H1 (cell line): Measurements from ENCODE around the gene GABRA6. TPM values are rescaled to one million over a fixed set of nuclear protein-coding genes. Genes with fewer than 3 reads are reported as not detected.

Source experiments
- CTCF ChIA-PET: fragments of 300-600 bp; sonication (Branson Sonifier 250); formaldehyde crosslinking; loops from one replicate; lab custom pipeline; 2021; ENCODE audit not compliant: partially characterized antibody; lab: Charles Lee
- POLR2A ChIA-PET: fragments of 300-600 bp; sonication (Branson Sonifier 250); formaldehyde crosslinking; loops from one replicate; lab custom pipeline; 2021; ENCODE audit warnings: inconsistent platforms; ENCODE audit not compliant: partially characterized antibody; lab: Charles Lee
- DNase-seq, 2 experiments: peaks; one replicate each; pipeline versions ENCODE4 v3.0.0 to v3.0.0-alpha.2; 2010 to 2022; ENCODE audit warnings: low spot score in 2 of 2, low read depth in 1 of 2, mixed read lengths in 1 of 2
- FAIRE-seq: peaks from 2 replicates; lab custom pipeline; 2011; peaks lifted over from hg19 to GRCh38; lab: Jason Lieb, UNC
- H2AFZ ChIP-seq: 2 replicates; pipeline ENCODE4 v1.8.1; 2012; ENCODE audit warnings: low read length, inconsistent platforms
- H2AK5ac ChIP-seq: 2 replicates; pipeline ENCODE4 v1.6.1; 2013; ENCODE audit warnings: low read depth, low read length
- H2BK120ac ChIP-seq: replicated peaks from 2 replicates; pipeline ENCODE3; 2013; ENCODE audit warnings: low read depth, low read length, inconsistent platforms
- H2BK12ac ChIP-seq: 2 replicates; pipeline ENCODE4 v1.6.1; 2013; ENCODE audit warnings: low read depth, low read length
- H2BK15ac ChIP-seq: 2 replicates; pipeline ENCODE4 v1.6.1; 2013; ENCODE audit warnings: low read length
- H2BK20ac ChIP-seq: 2 replicates; pipeline ENCODE4 v1.6.1; 2013; ENCODE audit warnings: low read length
- H2BK5ac ChIP-seq: 2 replicates; pipeline ENCODE4 v1.6.1; 2013; ENCODE audit warnings: low read depth, low read length
- H3K14ac ChIP-seq: 2 replicates; pipeline ENCODE4 v1.6.1; 2013; ENCODE audit warnings: inconsistent platforms; ENCODE audit not compliant: insufficient read length
- H3K18ac ChIP-seq: 2 replicates; pipeline ENCODE4 v1.6.1; 2013; ENCODE audit warnings: low read length; ENCODE audit errors: extremely low read depth
- H3K23ac ChIP-seq: 2 replicates; pipeline ENCODE4 v1.6.1; 2013; ENCODE audit warnings: inconsistent platforms; ENCODE audit not compliant: insufficient read length
- H3K23me2 ChIP-seq: 2 replicates; pipeline ENCODE4 v1.6.1; 2013; ENCODE audit warnings: low read depth, low read length
- H3K27ac ChIP-seq: 2 replicates; pipeline ENCODE4 v1.6.1; 2011; ENCODE audit warnings: low read depth, low read length, inconsistent platforms
- H3K27me3 ChIP-seq, 4 experiments: replicated peaks in 1 of 4; 1 replicate in 1 of 4; 2 replicates in 3 of 4; pipeline versions ENCODE4 v1.6.1 to v1.8.1; 2011 to 2013; ENCODE audit warnings: low read length in 3 of 4, mild to moderate bottlenecking in 3 of 4, inconsistent platforms in 2 of 4, mixed read lengths in 2 of 4, moderate library complexity in 1 of 4; ENCODE audit not compliant: control insufficient read depth in 3 of 4, insufficient read depth in 3 of 4; ENCODE audit errors: extremely low read depth in 1 of 4
- H3K36me3 ChIP-seq, 4 experiments: 2 replicates each; pipeline versions ENCODE4 v1.6.1 to v1.8.1; 2011 to 2013; ENCODE audit warnings: mild to moderate bottlenecking in 4 of 4, low read length in 3 of 4, moderate library complexity in 2 of 4, control low read depth in 1 of 4, inconsistent platforms in 1 of 4; ENCODE audit not compliant: insufficient read depth in 4 of 4, control insufficient read depth in 2 of 4
- H3K4ac ChIP-seq: replicated peaks from 2 replicates; pipeline ENCODE3; 2013; ENCODE audit warnings: low read length, low read depth, mixed read lengths, inconsistent platforms; ENCODE audit not compliant: insufficient read length
- H3K4me1 ChIP-seq, 4 experiments: replicated peaks in 1 of 4; 1 replicate in 1 of 4; 2 replicates in 3 of 4; pipeline versions ENCODE4 v1.6.1 to v1.8.1; 2011 to 2013; ENCODE audit warnings: low read length in 3 of 4, inconsistent platforms in 2 of 4, mixed read lengths in 1 of 4; ENCODE audit not compliant: insufficient read depth in 4 of 4, control insufficient read depth in 3 of 4
- H3K4me2 ChIP-seq, 2 experiments: 2 replicates each; pipeline versions ENCODE4 v1.6.1 to v1.8.1; 2011 to 2013; ENCODE audit warnings: low read depth in 2 of 2, low read length in 2 of 2, control low read depth in 1 of 2, inconsistent platforms in 1 of 2, mild to moderate bottlenecking in 1 of 2; ENCODE audit not compliant: insufficient read depth in 1 of 2
- H3K4me3 ChIP-seq, 4 experiments: fragments of 200-600, 300-600 bp in 1 of 4; sonication (generic), shearing (Covaris generic), sonication (Bioruptor Twin) in 1 of 4; 2 replicates each; pipeline versions ENCODE4 v1.5.1 to v1.8.1; 2011 to 2016; ENCODE audit warnings: low read length in 4 of 4, low read depth in 3 of 4, control low read depth in 2 of 4, inconsistent platforms in 2 of 4, mild to moderate bottlenecking in 2 of 4, mixed read lengths in 1 of 4, moderate library complexity in 1 of 4; ENCODE audit not compliant: insufficient read depth in 2 of 4; ENCODE audit errors: extremely low read depth in 1 of 4
- H3K56ac ChIP-seq: replicated peaks from 2 replicates; pipeline ENCODE3; 2013; ENCODE audit warnings: low read depth, mild to moderate bottlenecking, mixed read lengths, low read length, inconsistent platforms; ENCODE audit not compliant: insufficient read length
- H3K79me1 ChIP-seq: 2 replicates; pipeline ENCODE4 v1.6.1; 2013; ENCODE audit warnings: low read depth, low read length, control low read depth
- H3K79me2 ChIP-seq, 2 experiments: 2 replicates each; pipeline versions ENCODE4 v1.6.1 to v1.8.1; 2012 to 2013; ENCODE audit warnings: low read length in 2 of 2, mild to moderate bottlenecking in 2 of 2, inconsistent platforms in 1 of 2; ENCODE audit not compliant: insufficient read depth in 2 of 2, control insufficient read depth in 1 of 2
- H3K9ac ChIP-seq, 4 experiments: replicated peaks in 1 of 4; 1 replicate in 1 of 4; 2 replicates in 3 of 4; pipeline versions ENCODE4 v1.6.1 to v1.8.1; 2011 to 2013; ENCODE audit warnings: low read depth in 3 of 4, low read length in 3 of 4, control low read depth in 2 of 4, mild to moderate bottlenecking in 2 of 4, moderate library complexity in 2 of 4, inconsistent platforms in 1 of 4; ENCODE audit errors: extremely low read depth in 1 of 4
- H3K9me3 ChIP-seq, 2 experiments: 2 replicates each; pipeline versions ENCODE4 v1.6.1 to v1.8.1; 2012 to 2013; ENCODE audit warnings: mild to moderate bottlenecking in 2 of 2, moderate library complexity in 2 of 2, control low read depth in 1 of 2, inconsistent platforms in 1 of 2, low read depth in 1 of 2, low read length in 1 of 2, mixed read lengths in 1 of 2; ENCODE audit not compliant: insufficient read depth in 2 of 2
- H4K20me1 ChIP-seq, 2 experiments: replicated peaks in 1 of 2; 2 replicates each; pipeline versions ENCODE3 to v1.8.1; 2011 to 2013; ENCODE audit warnings: inconsistent platforms in 2 of 2, low read length in 2 of 2, mild to moderate bottlenecking in 1 of 2; ENCODE audit not compliant: insufficient read depth in 2 of 2, control insufficient read depth in 1 of 2
- H4K5ac ChIP-seq: 2 replicates; pipeline ENCODE4 v1.6.1; 2013; ENCODE audit warnings: low read length, low read depth, mixed read lengths, inconsistent platforms; ENCODE audit not compliant: insufficient read length
- H4K8ac ChIP-seq: 2 replicates; pipeline ENCODE4 v1.8.0; 2013; ENCODE audit warnings: mild to moderate bottlenecking, moderate library complexity, low read length, inconsistent platforms; ENCODE audit not compliant: insufficient read depth; ENCODE audit errors: extremely low read depth
- H4K91ac ChIP-seq: replicated peaks from 2 replicates; pipeline ENCODE3; 2013; ENCODE audit warnings: low read length, mixed read lengths, inconsistent platforms; ENCODE audit not compliant: insufficient read length
- CEBPB ChIP-seq: IDR thresholded peaks from 2 replicates; pipeline ENCODE4 v1.6.1; 2012; ENCODE audit warnings: low read depth, low read length
- SIN3A ChIP-seq, 2 experiments: IDR thresholded peaks in 1 of 2; conservative IDR thresholded peaks in 1 of 2; 2 replicates each; pipeline ENCODE4 v1.6.1; 2011 to 2012; ENCODE audit warnings: low read length in 2 of 2, improper control_type of control experiment in 1 of 2, low read depth in 1 of 2, mild to moderate bottlenecking in 1 of 2
- WGBS, 2 experiments: shearing (Covaris generic) in 1 of 2; methylation state at CpG; one replicate each; pipeline versions ENCODE4 v1.1.6 to v1.1.7; 2013 to 2015; ENCODE audit warnings: low lambda C conversion rate in 2 of 2, mixed read lengths in 2 of 2, inconsistent platforms in 1 of 2, low coverage in 1 of 2, missing lambda C conversion rate in 1 of 2; ENCODE audit not compliant: insufficient replicate concordance in 2 of 2, insufficient coverage in 1 of 2, insufficient read length in 1 of 2; ENCODE audit errors: extremely low coverage in 1 of 2, missing lambda C conversion rate in 1 of 2; 5-methylcytosine and 5-hydroxymethylcytosine counted together
- polyA plus RNA-seq, 7 experiments: library from polyadenylated mRNA; depleted of rRNA in 3 of 7; stranded (reverse) in 5 of 7; unstranded in 2 of 7; fragments of >200 nt in 5 of 7; fragments of 200-250 nt in 2 of 7; gene quantifications; 1 replicate in 5 of 7; 2 replicates in 1 of 7; 4 replicates in 1 of 7; pipeline versions ENCODE4 v1.2.1 to v1.2.3, GENCODE V29; 2011 to 2013; ENCODE audit warnings: missing spikeins in 2 of 7, mixed read lengths in 2 of 7
- total RNA-seq: library from RNA; stranded (reverse); fragmentation: NEBNext Ultra II Directional; extraction: Animal tissue kit (Norgen Biotek cat#: 25700); gene quantifications from 2 replicates; pipeline ENCODE4 v1.2.1, GENCODE V29; 2021

Gene GABRA6
- total and polyA plus RNA-seq, 2 of the 8 experiments (the other 6 are each of a cell fraction or from before 2014, with no cell fraction given), result not detected

- WGBS, 2 experiments, result 66% methylated on average over 4 of the region's 4 CpGs; no CpG with 5 or more reads in 1 of the 2 experiments
- peak overlapping the region; percentile 42; the same call in 1 of the 2 replicates for H2AFZ ChIP-seq
- FAIRE-seq, result no peak
Measured at GRCh38 chr5:161697001-161697400, 11.5 kb downstream of the GABRA6 start.

More at GRCh38 chr5:161697001-161697400, 11.5 kb downstream of the GABRA6 start:
- Histone ChIP-seq H3K23ac (no peak overlapping the region), H3K23me2 (no peaks in the 10 kb centered on the region), H2BK120ac (no peak overlapping the region), H3K9ac (no peak overlapping the region; a peak in 2 of 7 replicates), H3K14ac (no peak overlapping the region), H3K79me2 (no peaks in the 10 kb centered on the region), H4K20me1 (no peaks in the 10 kb centered on the region), H3K18ac (no peak overlapping the region), H3K4ac (no peak overlapping the region), H3K9me3 (no peaks in the 10 kb centered on the region), H4K91ac (no peak overlapping the region), H3K4me1 (peaks cover 0 to 9% (median 5%) of the 10 kb centered on the region in 4 experiments; a peak in 4 of 7 replicates), H3K27me3 (peaks cover 0 to 1% (median 0%) of the 10 kb centered on the region in 4 experiments; a peak in 1 of 7 replicates), H3K4me2 (no peak overlapping the region), H2AK5ac (no peak overlapping the region), H3K36me3 (no peaks in the 10 kb centered on the region), H3K27ac (no peak overlapping the region), H2BK15ac (no peak overlapping the region), H3K79me1 (no peaks in the 10 kb centered on the region), H2BK20ac (no peak overlapping the region), H2BK12ac (no peak overlapping the region), H3K56ac (no peak overlapping the region), H4K5ac (no peak overlapping the region), H3K4me3 (no peak overlapping the region), H2BK5ac (no peak overlapping the region), H4K8ac (no peak overlapping the region)
- TF ChIP-seq CEBPB (no peak), SIN3A (conservative IDR thresholded peaks at IDR 0.05 in 1 of 2, IDR thresholded peaks at IDR 0.05 in 1 of 2; ENCODE audit: low read depth in 1 of 2, low read length in 2 of 2) (0 out of 4 replicates have a peak, but pooled peaks of 1 of the 2 experiments have one; percentile 48)
- DNase-seq, result no peak
- POLR2A ChIA-PET, result no interaction called here
- CTCF ChIA-PET, result interaction anchor here (2.5 kb wide), 1 partner anchor 21 kb away, joined by 9 read pairs; no protein-coding TSS in a partner anchor
